ENCODE data around the gene ARRB1.
"Not testable (repeated sequence)": the region's sequence is repeated elsewhere in the genome, so short reads cannot be mapped to it uniquely, and the experiment has no call there.

The ARRB1 gene

GRCh38 chr11:75320643-75321042 is 30.8 kb downstream of the ARRB1 start:
- no peak for DNase-seq

GRCh38 chr11:75320046-75320618 is 31.3 kb downstream of the ARRB1 start:
- no peak for DNase-seq

GRCh38 chr11:75319035-75319877 is 32.2 kb downstream of the ARRB1 start:
- DNase-seq = no peak

GRCh38 chr11:75317446-75318122 is 33.9 kb downstream of the ARRB1 start:
- DNase-seq = no peak

- DNase-seq = no peak
Observed at GRCh38 chr11:75315439-75315805, 36.0 kb downstream of the ARRB1 start.

- DNase-seq = no peak
Observed at GRCh38 chr11:75314771-75315438, 36.6 kb downstream of the ARRB1 start.

- DNase-seq = no peak
Observed at GRCh38 chr11:75313513-75314272, 37.8 kb downstream of the ARRB1 start.

- DNase-seq = no peak
Observed at GRCh38 chr11:75312346-75312745, 39.1 kb downstream of the ARRB1 start.

- no peak for DNase-seq
Observed at GRCh38 chr11:75311858-75312288, 39.6 kb downstream of the ARRB1 start.

GRCh38 chr11:75308986-75309385 is 42.5 kb downstream of the ARRB1 start:
- DNase-seq = no peak

- no peak for DNase-seq
Observed at GRCh38 chr11:75308116-75308515, 43.3 kb downstream of the ARRB1 start.

GRCh38 chr11:75307058-75307457 is 44.4 kb downstream of the ARRB1 start:
- no peak for DNase-seq

- no peak for DNase-seq
Observed at GRCh38 chr11:75306529-75306928, 44.9 kb downstream of the ARRB1 start.

GRCh38 chr11:75305993-75306392 is 45.5 kb downstream of the ARRB1 start:
- DNase-seq = no peak

GRCh38 chr11:75305452-75305851 is 46.0 kb downstream of the ARRB1 start:
- no peak for DNase-seq

- DNase-seq = not testable (repeated sequence)
Observed at GRCh38 chr11:75304941-75305340, 46.5 kb downstream of the ARRB1 start.

GRCh38 chr11:75303544-75304224 is 47.8 kb downstream of the ARRB1 start:
- DNase-seq = no peak

GRCh38 chr11:75302371-75302770 is 49.1 kb downstream of the ARRB1 start:
- DNase-seq = no peak

GRCh38 chr11:75301601-75302345 is 49.7 kb downstream of the ARRB1 start:
- no peak for DNase-seq

- DNase-seq = no peak
Observed at GRCh38 chr11:75301131-75301530, 50.3 kb downstream of the ARRB1 start.

- no peak for DNase-seq
Observed at GRCh38 chr11:75298976-75299260, 52.5 kb downstream of the ARRB1 start.

Measured in NCI-H1436 treated with DMSO at 0.1 percent for 48 hours (cell line).